PC-9 (cell line): ENCODE measurements around the gene ETFA. TPM values are rescaled to one million over a fixed set of nuclear protein-coding genes. Genes with fewer than 3 reads are reported as not detected.

Source experiments
- BruUV-seq: library from RNA; stranded (reverse); fragments of 400-500 nt; replicated peaks from 2 replicates; lab custom pipeline; 2021; lab: Mats Ljungman, UMichigan
- CTCF ChIA-PET: fragments of 300-600 bp; sonication (Branson Sonifier 250); formaldehyde crosslinking; loops from one replicate; lab custom pipeline; 2022; ENCODE audit warnings: antibody characterized with exemption; lab: Charles Lee
- POLR2A ChIA-PET: fragments of 300-600 bp; sonication (Branson Sonifier 250); formaldehyde crosslinking; loops from one replicate; lab custom pipeline; 2022; ENCODE audit warnings: antibody characterized with exemption; ENCODE audit not compliant: unreplicated experiment; lab: Charles Lee
- DNase-seq, 2 experiments: peaks; one replicate each; pipeline versions ENCODE4 v3.0.0 to v3.0.0-alpha.2; 2015 to 2022; ENCODE audit warnings: mixed read lengths in 1 of 2
- H2AFZ ChIP-seq: fragments of 200-600 bp; sonication (generic); 2 replicates; pipeline ENCODE4 v1.8.1; 2017; ENCODE audit warnings: antibody characterized with exemption
- H3F3A ChIP-seq: fragments of 200-600 bp; sonication (generic); 2 replicates; pipeline ENCODE4 v1.8.1; 2017; ENCODE audit warnings: antibody characterized with exemption, mild to moderate bottlenecking, low read depth; ENCODE audit not compliant: insufficient read depth
- H3K27ac ChIP-seq: fragments of 200-600 bp; sonication (generic); 2 replicates; pipeline ENCODE4 v1.6.1; 2016; ENCODE audit warnings: mixed run types
- H3K27me3 ChIP-seq: fragments of 200-600 bp; sonication (generic); 2 replicates; pipeline ENCODE4 v1.6.1; 2016; ENCODE audit warnings: low read depth, mixed run types; ENCODE audit not compliant: insufficient read depth
- H3K36me3 ChIP-seq: fragments of 200-600 bp; sonication (generic); 2 replicates; pipeline ENCODE4 v1.6.1; 2016; ENCODE audit warnings: low read depth, mixed run types
- H3K4me1 ChIP-seq: fragments of 200-600 bp; sonication (generic); replicated peaks from 2 replicates; pipeline ENCODE4 v1.6.1; 2016; ENCODE audit warnings: mixed run types; ENCODE audit not compliant: insufficient read depth
- H3K4me2 ChIP-seq: fragments of 200-600 bp; sonication (generic); 2 replicates; pipeline ENCODE4 v1.6.1; 2017; ENCODE audit warnings: mixed run types
- H3K4me3 ChIP-seq: fragments of 200-600 bp; sonication (generic); 2 replicates; pipeline ENCODE4 v1.6.1; 2016; ENCODE audit warnings: mixed run types
- H3K79me2 ChIP-seq: fragments of 200-600 bp; sonication (generic); 2 replicates; pipeline ENCODE4 v1.6.1; 2017; ENCODE audit warnings: low read depth, mixed run types
- H3K9me2 ChIP-seq: fragments of 200-600 bp; sonication (generic); 2 replicates; pipeline ENCODE4 v1.8.1; 2017; ENCODE audit warnings: mild to moderate bottlenecking; ENCODE audit not compliant: insufficient read depth
- H3K9me3 ChIP-seq: fragments of 200-600 bp; sonication (generic); 2 replicates; pipeline ENCODE4 v1.8.1; 2016; ENCODE audit warnings: low read depth; ENCODE audit not compliant: insufficient read depth
- H4K20me1 ChIP-seq: fragments of 200-600 bp; sonication (generic); 2 replicates; pipeline ENCODE4 v1.8.1; 2017; ENCODE audit not compliant: insufficient read depth
- CTCF ChIP-seq: fragments of 200-600 bp; sonication (generic); conservative IDR thresholded peaks from 2 replicates; pipeline ENCODE4 v1.6.1; 2017; ENCODE audit warnings: mixed run types, antibody characterized with exemption, mild to moderate bottlenecking, moderate library complexity
- EZH2 ChIP-seq: fragments of 200-600 bp; sonication (generic); IDR thresholded peaks from 2 replicates; pipeline ENCODE4 v1.8.0; 2017; ENCODE audit warnings: antibody characterized with exemption, low read depth
- intact Hi-C: fragments of 100-400 bp; cut with micrococcal nuclease; formaldehyde crosslinking; loops from one replicate; pipeline ENCODE4 v1.10.0; 2022; ENCODE audit not compliant: unreplicated experiment
- total RNA-seq: library from RNA; stranded (reverse); gene quantifications from 2 replicates; pipeline ENCODE4 v1.2.3, GENCODE V29; 2021

ETFA gene
- total RNA-seq, 1 experiment from 2014 or later = 187 TPM

GRCh38 chr15:76235186-76235826 is 76.0 kb downstream of the ETFA start:
- Histone ChIP-seq H3K9me3 (no peaks in the 10 kb centered on the region), H3K27ac (no peak overlapping the region), H3K4me1 (no peaks in the 10 kb centered on the region), H3K79me2 (no peaks in the 10 kb centered on the region), H4K20me1 (peaks cover 16% of the 10 kb centered on the region), H3F3A (peaks cover 22% of the 10 kb centered on the region), H2AFZ (no peak overlapping the region), H3K4me2 (no peak overlapping the region), H3K9me2 (no peaks in the 10 kb centered on the region), H3K4me3 (no peak overlapping the region), H3K27me3 (no peaks in the 10 kb centered on the region), H3K36me3 (peaks cover 10% of the 10 kb centered on the region; the same call in 1 of the 2 replicates)
- no TSS peak for BruUV-seq
- DNase-seq = no peak
- intact Hi-C loops = loop anchor here (5.0 kb wide), 2 partner anchors 43 to 632 kb away; no protein-coding TSS in a partner anchor
- TF ChIP-seq EZH2 (no peak), CTCF (peak; percentile 68)
- POLR2A ChIA-PET = no interaction called here
- CTCF ChIA-PET = interaction anchor here (0.7 to 0.9 kb wide), 2 partner anchors 49 to 95 kb away, joined by 3 to 5 read pairs; no protein-coding TSS in a partner anchor

- Histone ChIP-seq H3K9me2 (no peaks in the 10 kb centered on the region), H3K4me1 (no peaks in the 10 kb centered on the region), H4K20me1 (peaks cover 16% of the 10 kb centered on the region), H3K4me3 (no peak overlapping the region), H3K27me3 (no peaks in the 10 kb centered on the region), H3K79me2 (no peaks in the 10 kb centered on the region), H3F3A (peaks cover 22% of the 10 kb centered on the region), H3K4me2 (no peak overlapping the region), H3K27ac (no peak overlapping the region), H3K36me3 (peaks cover 7% of the 10 kb centered on the region; the same call in 1 of the 2 replicates), H3K9me3 (no peaks in the 10 kb centered on the region), H2AFZ (no peak overlapping the region)
- CTCF ChIA-PET = no interaction called here
- intact Hi-C loops = no loop called here
- no peak for TF ChIP-seq CTCF
- no peak for TF ChIP-seq EZH2
- no peak for DNase-seq
- POLR2A ChIA-PET = no interaction called here
- BruUV-seq = no TSS peak
Observed at GRCh38 chr15:76234337-76234889, 76.9 kb downstream of the ETFA start.

GRCh38 chr15:76233921-76234320 is 77.3 kb downstream of the ETFA start:
- Histone ChIP-seq H3K4me2 (no peak overlapping the region), H3K4me1 (no peaks in the 10 kb centered on the region), H2AFZ (no peak overlapping the region), H3K36me3 (peaks cover 7% of the 10 kb centered on the region; the same call in 1 of the 2 replicates), H3K79me2 (no peaks in the 10 kb centered on the region), H3K9me3 (no peaks in the 10 kb centered on the region), H3F3A (peaks cover 22% of the 10 kb centered on the region), H4K20me1 (peaks cover 16% of the 10 kb centered on the region), H3K4me3 (no peak overlapping the region), H3K9me2 (no peaks in the 10 kb centered on the region), H3K27me3 (no peaks in the 10 kb centered on the region), H3K27ac (no peak overlapping the region)
- ChIA-PET CTCF (interaction anchor here (0.7 kb wide), 1 partner anchor 95 kb away, joined by 5 read pairs; no protein-coding TSS in a partner anchor), POLR2A (interaction anchor here (0.6 kb wide), 1 partner anchor 853 kb away, joined by 3 read pairs; no protein-coding TSS in a partner anchor)
- no peak for DNase-seq
- TF ChIP-seq EZH2 = no peak
- no peak for TF ChIP-seq CTCF
- intact Hi-C loops = no loop called here
- BruUV-seq = no TSS peak
